Gastrocnemius medialis (tissue), 4 donors: ENCODE results near the gene ARHGAP26. TPM values are rescaled to one million over a fixed set of nuclear protein-coding genes. Genes with fewer than 3 reads are reported as not detected.

ENCODE experiments used
- ATAC-seq, 2 donors: fragments of 150-250 bp; one replicate each; pipeline ENCODE4 v1.9.1; 2016
- DNase-seq, 2 donors: peaks; one replicate each; pipeline ENCODE4 v3.0.0-alpha.2; 2019
- H3K27ac ChIP-seq, 4 donors: fragments of 200-600 bp; sonication (generic); 1 replicate in 1 of 4; 2 replicates in 3 of 4; pipeline ENCODE4 v1.5.1; 2016 to 2018; ENCODE audit warnings: mild to moderate bottlenecking in 2 of 4, moderate library complexity in 1 of 4
- H3K27me3 ChIP-seq, 3 donors: fragments of 200-600 bp; sonication (generic) in 2 of 3; 1 replicate in 1 of 3; 2 replicates in 2 of 3; pipeline versions ENCODE4 v1.5.1 to v1.6.0; 2016 to 2019; ENCODE audit warnings: mild to moderate bottlenecking in 1 of 3, moderate library complexity in 1 of 3
- H3K36me3 ChIP-seq, 2 donors: fragments of 200-600 bp; sonication (generic) in 1 of 2; one replicate each; pipeline ENCODE4 v1.5.1; 2017 to 2018
- H3K4me1 ChIP-seq, 2 donors: fragments of 200-600 bp; sonication (generic) in 1 of 2; one replicate each; pipeline ENCODE4 v1.5.1; 2016 to 2017; ENCODE audit warnings: mild to moderate bottlenecking in 2 of 2
- H3K4me3 ChIP-seq, 4 donors: fragments of 200-600 bp; sonication (generic) in 3 of 4; 1 replicate in 1 of 4; 2 replicates in 3 of 4; pipeline ENCODE4 v1.5.1; 2016 to 2019; ENCODE audit warnings: mild to moderate bottlenecking in 2 of 4
- H3K9me3 ChIP-seq, 3 donors: fragments of 200-600 bp; sonication (generic) in 2 of 3; 1 replicate in 1 of 3; 2 replicates in 2 of 3; pipeline ENCODE4 v1.5.1; 2016 to 2019
- POLR2A ChIP-seq, 2 donors: fragments of 450-650 bp; IDR thresholded peaks; one replicate each; pipeline ENCODE4 v1.6.1; 2017; ENCODE audit warnings: antibody characterized with exemption in 2 of 2, mild to moderate bottlenecking in 2 of 2, moderate library complexity in 2 of 2
- in situ Hi-C, 4 donors: fragments of 200-750 bp; cut with MboI; loops; one replicate each; pipeline versions ENCODE4 v1.15.0 to v1.8.0; 2017; ENCODE audit warnings: low sequenced_read_pairs in 4 of 4
- intact Hi-C: fragments of 100-400 bp; cut with DNase I; formaldehyde crosslinking; loops from one replicate; pipeline ENCODE4 v1.15.1; 2023; ENCODE audit warnings: low total_unique reads
- total RNA-seq, 4 donors: library from RNA; depleted of rRNA; stranded (reverse); fragments of >200 nt; gene quantifications; one replicate each; pipeline versions ENCODE4 v1.1.0 to v1.2.3, GENCODE V29; 2016
- TF ChIP-seq, protein P1 (sequence below), 5 experiments: fragments of 450-650 bp in 3 of 5; fragments of 200-600 bp in 2 of 5; sonication (generic) in 2 of 5; IDR thresholded peaks in 4 of 5; conservative IDR thresholded peaks in 1 of 5; 1 replicate in 4 of 5; 2 replicates in 1 of 5; pipeline ENCODE4 v1.5.1; 2016 to 2019; ENCODE audit warnings: antibody characterized with exemption in 5 of 5, mild to moderate bottlenecking in 3 of 5, moderate library complexity in 3 of 5

The ARHGAP26 gene
- total RNA-seq, 4 donors from 2014 or later, result 9.1 to 22.4 (median 13.4) TPM

GRCh38 chr5:143229896-143230675 lies 459.9 kb downstream of the ARHGAP26 start:
- in situ Hi-C loops (no loop called here), intact Hi-C loops (no loop called here)
- no peaks in the 10 kb centered on the region for H3K36me3 ChIP-seq
- TF ChIP-seq POLR2A (IDR thresholded peaks at IDR 0.05), result no peak
- TF ChIP-seq, protein P1, sequence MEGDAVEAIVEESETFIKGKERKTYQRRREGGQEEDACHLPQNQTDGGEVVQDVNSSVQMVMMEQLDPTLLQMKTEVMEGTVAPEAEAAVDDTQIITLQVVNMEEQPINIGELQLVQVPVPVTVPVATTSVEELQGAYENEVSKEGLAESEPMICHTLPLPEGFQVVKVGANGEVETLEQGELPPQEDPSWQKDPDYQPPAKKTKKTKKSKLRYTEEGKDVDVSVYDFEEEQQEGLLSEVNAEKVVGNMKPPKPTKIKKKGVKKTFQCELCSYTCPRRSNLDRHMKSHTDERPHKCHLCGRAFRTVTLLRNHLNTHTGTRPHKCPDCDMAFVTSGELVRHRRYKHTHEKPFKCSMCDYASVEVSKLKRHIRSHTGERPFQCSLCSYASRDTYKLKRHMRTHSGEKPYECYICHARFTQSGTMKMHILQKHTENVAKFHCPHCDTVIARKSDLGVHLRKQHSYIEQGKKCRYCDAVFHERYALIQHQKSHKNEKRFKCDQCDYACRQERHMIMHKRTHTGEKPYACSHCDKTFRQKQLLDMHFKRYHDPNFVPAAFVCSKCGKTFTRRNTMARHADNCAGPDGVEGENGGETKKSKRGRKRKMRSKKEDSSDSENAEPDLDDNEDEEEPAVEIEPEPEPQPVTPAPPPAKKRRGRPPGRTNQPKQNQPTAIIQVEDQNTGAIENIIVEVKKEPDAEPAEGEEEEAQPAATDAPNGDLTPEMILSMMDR (IDR thresholded peaks at IDR 0.05 in 4 of 5, conservative IDR thresholded peaks at IDR 0.05 in 1 of 5), result no peak
- peak overlapping the region in 3 of 4 donors; percentile 36 to 61 (median 50) for H3K27ac ChIP-seq
- no peak for DNase-seq
- H3K4me3 ChIP-seq, result no peak overlapping the region
- H3K4me1 ChIP-seq, result peaks cover 19 to 38% of the 10 kb centered on the region in 2 donors
- no peaks in the 10 kb centered on the region for H3K9me3 ChIP-seq
- peak; percentile 34 to 51 for ATAC-seq
- no peaks in the 10 kb centered on the region for H3K27me3 ChIP-seq

- no peak overlapping the region for H3K27ac ChIP-seq
- ATAC-seq (no peak), DNase-seq (no peak)
- in situ Hi-C loops (no loop called here), intact Hi-C loops (no loop called here)
- H3K36me3 ChIP-seq, result no peaks in the 10 kb centered on the region
- no peak overlapping the region for H3K4me3 ChIP-seq
- no peaks in the 10 kb centered on the region for H3K27me3 ChIP-seq
- H3K9me3 ChIP-seq, result no peaks in the 10 kb centered on the region
- peaks cover 19 to 37% of the 10 kb centered on the region in 2 donors for H3K4me1 ChIP-seq
- TF ChIP-seq POLR2A (IDR thresholded peaks at IDR 0.05), result no peak
- TF ChIP-seq, protein P1 (IDR thresholded peaks at IDR 0.05 in 4 of 5, conservative IDR thresholded peaks at IDR 0.05 in 1 of 5), result no peak
Measured at GRCh38 chr5:143230676-143230996, 460.5 kb downstream of the ARHGAP26 start.

DNA sequence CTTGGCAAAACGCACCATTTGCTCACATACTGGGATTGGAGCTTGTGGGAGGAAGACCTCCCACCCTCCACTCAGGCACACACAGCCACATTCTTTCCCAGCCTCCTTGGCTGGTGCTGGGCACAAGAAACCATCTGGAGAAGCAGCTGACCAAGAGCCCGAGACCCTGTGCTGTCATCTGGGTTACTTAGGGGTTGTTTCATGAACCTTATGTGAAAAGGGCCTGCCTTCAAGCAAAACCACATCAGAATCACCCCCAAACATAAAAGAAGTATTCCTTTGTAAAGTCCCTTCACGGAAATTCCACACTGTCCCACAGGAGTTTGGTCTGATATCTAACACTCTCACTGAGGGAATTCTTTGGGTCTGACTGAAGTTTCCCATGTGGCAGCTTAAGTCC lies 461.2 kb downstream of the ARHGAP26 start:
- Histone ChIP-seq H3K4me1 (peaks cover 18 to 30% of the 10 kb centered on the region in 2 donors), H3K4me3 (no peak overlapping the region), H3K9me3 (no peaks in the 10 kb centered on the region), H3K27ac (no peak overlapping the region), H3K27me3 (no peaks in the 10 kb centered on the region), H3K36me3 (no peaks in the 10 kb centered on the region)
- ATAC-seq (no peak), DNase-seq (no peak)
- intact Hi-C loops (no loop called here), in situ Hi-C loops (no loop called here)
- TF ChIP-seq, protein P1 (IDR thresholded peaks at IDR 0.05 in 4 of 5, conservative IDR thresholded peaks at IDR 0.05 in 1 of 5), result no peak
- TF ChIP-seq POLR2A (IDR thresholded peaks at IDR 0.05), result no peak

DNA sequence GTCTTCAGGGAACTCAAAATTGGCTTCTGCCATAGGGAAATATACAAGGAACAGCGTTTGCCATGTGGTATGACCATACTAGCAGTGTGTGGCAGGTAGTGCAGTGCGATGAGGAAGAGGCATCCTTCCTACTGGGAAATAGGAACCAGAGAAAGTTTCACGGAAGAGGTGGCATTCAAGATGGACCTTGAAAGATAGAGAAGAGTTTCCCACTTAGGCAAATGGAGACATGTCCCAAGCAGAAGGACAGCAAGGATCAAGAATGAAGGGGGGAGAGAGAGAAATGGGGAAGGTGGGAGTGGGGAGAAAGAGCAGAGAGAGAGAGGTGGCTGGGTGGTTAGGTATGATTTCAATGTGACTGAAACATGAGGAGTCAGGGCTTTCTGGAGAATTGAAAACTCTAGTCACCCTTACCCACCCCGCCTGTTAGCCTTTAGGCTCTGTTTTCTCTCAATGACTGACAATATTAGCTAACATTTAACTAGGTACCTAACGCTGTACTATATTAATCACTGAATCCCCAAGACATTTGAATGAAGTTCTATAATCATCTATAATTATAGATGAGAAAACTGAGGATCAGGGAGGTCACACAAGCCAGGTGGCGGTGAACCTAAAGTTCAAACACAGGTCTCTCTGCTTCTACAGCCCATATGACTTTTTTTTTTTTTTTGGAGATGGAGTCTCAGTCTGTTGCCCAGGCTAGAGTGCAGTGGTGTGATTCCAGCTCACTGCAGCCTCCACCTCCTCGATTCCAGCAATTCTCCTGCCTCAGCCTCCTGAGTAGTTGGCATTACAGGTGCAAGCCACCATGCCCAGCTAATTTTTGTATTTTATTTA lies 462.0 kb downstream of the ARHGAP26 start:
- Histone ChIP-seq H3K4me3 (no peak overlapping the region), H3K4me1 (peaks cover 10 to 22% of the 10 kb centered on the region in 2 donors), H3K9me3 (no peaks in the 10 kb centered on the region), H3K27me3 (no peaks in the 10 kb centered on the region), H3K27ac (no peak overlapping the region), H3K36me3 (no peaks in the 10 kb centered on the region)
- TF ChIP-seq POLR2A (IDR thresholded peaks at IDR 0.05), result no peak
- TF ChIP-seq, protein P1 (IDR thresholded peaks at IDR 0.05 in 4 of 5, conservative IDR thresholded peaks at IDR 0.05 in 1 of 5), result no peak
- in situ Hi-C loops, result no loop called here
- no peak for DNase-seq
- intact Hi-C loops, result no loop called here
- ATAC-seq, result no peak
